GM18526 (cell line): Measurements from ENCODE around the gene MTHFD1L.

Source experiments
- POLR2A ChIP-seq: IDR thresholded peaks from 3 replicates; pipeline ENCODE4 v1.6.1; 2011; ENCODE audit not compliant: insufficient read length; ENCODE audit errors: extremely low read depth

The MTHFD1L gene

DNA sequence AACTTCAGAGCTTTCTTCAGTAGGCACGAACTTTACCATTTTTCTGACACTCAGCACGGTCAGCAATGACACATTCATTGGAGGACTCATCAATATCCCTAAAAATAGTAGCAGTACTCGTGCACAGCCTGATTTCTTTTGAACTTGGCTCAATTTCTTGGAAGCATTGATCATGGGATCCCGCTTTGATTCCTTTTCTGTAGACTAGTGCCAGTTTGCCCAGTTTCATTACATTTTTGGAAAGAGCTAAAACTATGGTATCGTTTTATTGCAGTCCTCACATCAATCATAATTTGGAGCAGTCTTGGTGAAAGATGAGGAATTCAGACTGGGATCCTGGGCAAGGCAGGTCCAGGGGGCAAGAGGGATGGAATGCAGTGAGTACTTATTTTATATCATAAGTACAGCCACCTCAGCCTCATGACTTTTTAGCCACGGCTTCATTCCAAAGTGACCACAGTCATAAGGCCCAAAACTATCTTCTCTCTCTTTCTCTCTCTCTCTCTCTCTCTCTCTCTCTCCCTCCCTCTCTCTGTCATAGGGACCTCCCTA is 203.3 kb downstream of the MTHFD1L start:
- no peak for TF ChIP-seq POLR2A

- TF ChIP-seq POLR2A, result no peak
Measured at GRCh38 chr6:151069641-151070040, 204.1 kb downstream of the MTHFD1L start.

- TF ChIP-seq POLR2A, result no peak
Measured at GRCh38 chr6:151070631-151071051, 205.1 kb downstream of the MTHFD1L start.

- TF ChIP-seq POLR2A, result no peak
Measured at GRCh38 chr6:151071295-151071694, 205.8 kb downstream of the MTHFD1L start.

DNA sequence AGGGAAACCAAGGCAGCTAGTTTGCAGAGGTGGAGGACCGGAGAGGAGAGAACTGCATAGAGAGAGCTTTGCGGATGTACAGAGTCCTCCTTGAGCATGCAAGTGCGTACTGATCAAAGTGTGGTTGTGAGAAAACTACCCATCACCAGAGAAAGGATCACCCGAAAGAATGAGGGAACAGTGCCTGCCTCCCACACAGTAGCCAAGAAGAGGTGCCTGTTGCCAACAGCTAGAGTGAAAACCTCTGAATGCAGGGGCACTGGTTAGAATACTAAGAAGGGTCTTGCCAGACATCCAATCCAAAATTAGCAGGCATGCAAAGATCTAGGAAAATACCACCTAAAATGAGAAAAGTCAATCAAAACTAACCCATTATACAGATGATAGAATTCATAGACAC is 207.6 kb downstream of the MTHFD1L start:
- TF ChIP-seq POLR2A, result no peak

DNA sequence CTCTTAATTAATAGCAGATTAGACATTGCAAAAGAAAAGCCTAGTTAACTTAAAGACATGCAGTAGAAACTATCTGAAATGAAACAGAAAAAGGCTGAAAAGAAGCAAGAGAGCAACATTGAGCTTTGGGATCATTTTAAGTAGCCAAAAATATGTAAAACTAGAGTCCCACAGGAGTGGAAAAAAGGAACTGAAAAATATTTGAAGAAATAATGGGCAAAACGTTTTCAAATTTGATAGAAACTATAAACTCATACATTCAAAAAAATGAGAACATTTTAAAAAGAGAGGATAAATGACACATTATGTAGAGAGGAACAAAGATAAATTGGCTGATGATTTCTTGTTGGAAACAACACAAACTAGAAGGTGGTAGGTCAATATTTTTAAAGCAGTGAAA is 208.2 kb downstream of the MTHFD1L start:
- no peak for TF ChIP-seq POLR2A

DNA sequence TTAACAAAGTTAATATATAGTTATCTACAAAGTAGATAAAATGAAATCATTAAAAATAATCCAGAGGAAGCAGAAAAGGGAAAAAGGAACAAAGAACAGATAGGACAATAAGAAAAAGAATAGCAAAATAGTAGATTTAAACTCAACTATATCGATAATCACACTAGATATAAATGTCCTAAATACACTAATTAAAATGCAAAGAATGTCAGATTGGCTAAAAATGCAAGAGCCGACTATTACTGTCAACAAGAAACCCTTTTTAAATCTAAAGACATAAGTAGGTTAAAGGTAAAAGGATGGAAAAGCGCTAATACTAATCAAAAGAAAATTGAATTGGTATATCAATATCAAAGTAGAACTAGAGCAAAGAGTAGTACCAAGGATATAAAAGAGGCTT is 209.5 kb downstream of the MTHFD1L start:
- TF ChIP-seq POLR2A, result no peak

GRCh38 chr6:151075527-151075926 is 210.0 kb downstream of the MTHFD1L start:
- TF ChIP-seq POLR2A, result no peak

GRCh38 chr6:151075930-151076555 is 210.5 kb downstream of the MTHFD1L start:
- no peak for TF ChIP-seq POLR2A

- no peak for TF ChIP-seq POLR2A
Measured at GRCh38 chr6:151078655-151079054, 213.2 kb downstream of the MTHFD1L start.

DNA sequence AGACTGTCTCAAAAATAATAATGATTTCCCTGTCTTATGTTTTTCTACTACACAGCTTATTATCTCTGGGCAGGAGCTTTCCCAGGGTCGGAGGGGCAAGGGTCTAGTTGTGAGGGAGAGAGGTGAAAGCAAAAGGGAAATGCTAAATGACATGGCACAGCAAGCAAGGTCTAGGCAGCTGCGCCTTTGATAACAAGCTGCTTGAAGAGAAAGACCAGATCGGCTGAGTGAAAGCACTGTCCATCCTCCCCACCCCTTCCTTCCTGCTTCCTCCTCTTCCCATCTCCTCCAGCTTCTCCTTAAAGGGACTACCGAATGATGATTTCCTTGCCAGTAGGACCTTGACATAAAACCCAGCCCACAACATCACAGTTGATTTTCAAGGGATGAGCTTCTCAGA is 216.2 kb downstream of the MTHFD1L start:
- no peak for TF ChIP-seq POLR2A

DNA sequence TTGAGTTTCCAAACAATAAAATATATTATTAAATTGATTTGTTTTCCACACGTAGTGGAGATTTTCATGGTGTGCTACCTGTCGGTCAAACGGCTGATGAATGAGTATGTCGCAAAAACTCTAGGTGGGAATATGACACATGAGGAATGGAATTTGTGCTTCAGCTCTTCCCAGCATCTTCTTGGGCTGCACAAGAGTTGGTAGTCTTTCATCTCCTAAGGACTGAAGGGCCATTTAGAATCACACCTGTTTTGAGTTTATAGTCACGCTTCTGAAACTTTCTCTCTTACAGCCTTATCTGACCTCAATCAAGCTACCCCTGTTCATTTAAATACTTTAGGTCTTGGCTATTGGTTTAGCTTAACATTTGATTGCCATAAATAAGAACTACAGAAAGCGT is 216.6 kb downstream of the MTHFD1L start:
- no peak for TF ChIP-seq POLR2A

GRCh38 chr6:151084275-151084674 is 218.8 kb downstream of the MTHFD1L start:
- TF ChIP-seq POLR2A, result no peak

DNA sequence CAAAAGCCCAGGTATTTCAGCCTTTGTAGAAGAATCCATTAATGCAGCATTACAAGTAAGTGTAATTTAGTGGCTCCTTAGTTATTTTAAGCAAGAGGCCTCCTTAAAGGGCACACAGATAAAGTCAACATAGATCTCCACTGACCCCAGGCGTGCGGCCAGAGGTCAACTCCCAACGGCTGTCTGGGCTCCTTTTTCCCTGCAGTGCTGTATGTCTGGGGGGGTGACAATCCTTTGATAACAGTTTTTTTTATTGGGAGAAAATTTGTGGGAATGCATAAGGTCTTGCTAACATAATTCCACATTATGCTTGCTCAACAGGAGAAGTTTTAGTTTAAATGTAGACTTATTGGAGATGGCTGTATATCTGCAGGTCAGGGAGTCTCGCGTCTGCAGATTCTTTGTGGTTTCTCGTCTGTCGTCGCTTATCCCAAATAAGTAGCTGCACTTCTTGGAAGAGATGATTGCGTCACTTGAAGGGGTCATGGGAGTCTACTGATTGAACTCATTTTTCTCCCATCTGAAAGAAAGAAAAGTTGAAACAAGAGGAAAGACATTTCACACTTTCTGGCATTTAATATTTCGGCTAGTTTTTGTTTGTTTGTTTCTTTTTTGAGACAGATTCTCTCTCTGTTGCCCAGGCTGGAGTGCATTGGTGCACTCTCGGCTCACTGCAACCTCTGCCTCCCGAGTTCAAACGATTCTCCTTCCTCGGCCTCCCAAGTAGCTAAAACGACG is 222.5 kb downstream of the MTHFD1L start:
- no peak for TF ChIP-seq POLR2A

DNA sequence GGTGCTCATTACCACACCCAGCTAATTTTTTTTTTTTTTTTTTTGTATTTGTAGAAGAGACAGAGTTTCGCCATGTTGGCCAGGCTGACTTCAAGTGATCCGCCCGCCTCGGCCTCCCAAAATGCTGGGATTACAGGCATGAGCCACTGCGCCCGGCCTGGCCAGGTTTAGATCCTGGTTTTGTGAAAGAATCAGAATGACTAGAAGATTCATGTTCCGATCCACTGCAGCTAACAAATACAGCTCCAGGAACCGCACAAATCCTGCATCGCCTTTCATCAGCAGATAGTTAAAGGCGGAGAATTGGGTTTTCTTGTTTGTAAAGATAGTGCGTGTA is 223.1 kb downstream of the MTHFD1L start:
- TF ChIP-seq POLR2A, result no peak

DNA sequence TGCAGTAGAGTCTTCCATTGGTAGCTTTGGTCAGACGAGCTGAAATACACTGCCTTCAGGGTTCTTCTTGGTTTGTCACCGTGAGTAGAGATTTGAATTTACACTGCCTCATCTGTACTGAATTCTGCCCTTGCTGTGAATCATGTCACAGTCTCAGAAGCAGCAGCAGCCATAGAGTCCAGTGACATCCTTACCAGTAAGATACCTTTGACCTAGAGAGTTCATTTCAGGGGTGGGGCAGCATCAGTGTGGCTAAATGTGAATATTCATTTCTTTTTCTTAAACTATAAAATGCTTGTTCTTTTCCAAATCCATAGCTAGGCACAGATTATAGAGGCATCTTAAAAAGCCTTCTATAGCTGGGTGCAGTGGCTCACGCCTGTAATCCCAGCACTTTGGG is 223.5 kb downstream of the MTHFD1L start:
- TF ChIP-seq POLR2A, result no peak

- no peak for TF ChIP-seq POLR2A
Measured at GRCh38 chr6:151089978-151090377, 224.5 kb downstream of the MTHFD1L start.
